ENCODE data around the gene MTUS2. TPM values are rescaled to one million over a fixed set of nuclear protein-coding genes. Genes with fewer than 3 reads are reported as not detected.
"Not testable (repeated sequence)": the region's sequence is repeated elsewhere in the genome, so short reads cannot be mapped to it uniquely, and the experiment has no call there.

Gene MTUS2
- total and polyA plus RNA-seq, 8 donors: 0.12 to 28.1 (median 3.5) TPM; not detected in 1

- whole genome bisulfite sequencing, 5 donors: 74 to 87% (median 75%) methylated on average over 5 of the region's 5 CpGs
- intact Hi-C loops (cut with DNase I; ENCODE audit: low total_unique reads): no loop called here
- no peak overlapping the region for H3K4me3 ChIP-seq
- no peak for DNase-seq
- TF ChIP-seq EP300 (IDR thresholded peaks at IDR 0.05): no peak
- no peak for TF ChIP-seq CTCF (IDR thresholded peaks at IDR 0.05)
- TF ChIP-seq POLR2AphosphoS5 (IDR thresholded peaks at IDR 0.05): no peak
- TF ChIP-seq POLR2A (IDR thresholded peaks at IDR 0.05): no peak
- H3K9me3 ChIP-seq: no peaks in the 10 kb centered on the region
- H3K4me1 ChIP-seq: no peaks in the 10 kb centered on the region
- no peaks in the 10 kb centered on the region for H3K27me3 ChIP-seq
- H3K27ac ChIP-seq: no peak overlapping the region
- no peaks in the 10 kb centered on the region for H3K36me3 ChIP-seq
Measured at GRCh38 chr13:29383476-29383875, 563.3 kb downstream of the MTUS2 start.

GRCh38 chr13:29384466-29384865 is 564.3 kb downstream of the MTUS2 start:
- no peak overlapping the region for H3K4me3 ChIP-seq
- intact Hi-C loops (cut with DNase I; ENCODE audit: low total_unique reads): no loop called here
- no peaks in the 10 kb centered on the region for H3K27me3 ChIP-seq
- H3K27ac ChIP-seq: no peak overlapping the region
- DNase-seq: peak in 1 of 2 donors; percentile 54
- H3K36me3 ChIP-seq: no peaks in the 10 kb centered on the region
- H3K4me1 ChIP-seq: no peaks in the 10 kb centered on the region
- no peaks in the 10 kb centered on the region for H3K9me3 ChIP-seq
- TF ChIP-seq POLR2AphosphoS5 (IDR thresholded peaks at IDR 0.05) (no peak), CTCF (IDR thresholded peaks at IDR 0.05) (no peak), POLR2A (IDR thresholded peaks at IDR 0.05) (no peak), EP300 (IDR thresholded peaks at IDR 0.05) (no peak)
- WGBS, 5 donors: 8 to 29% (median 16%) methylated on average over 3 of the region's 3 CpGs

- no peak for DNase-seq
- H3K9me3 ChIP-seq: no peaks in the 10 kb centered on the region
- TF ChIP-seq POLR2A (IDR thresholded peaks at IDR 0.05): no peak
- TF ChIP-seq EP300 (IDR thresholded peaks at IDR 0.05): no peak
- no peak for TF ChIP-seq POLR2AphosphoS5 (IDR thresholded peaks at IDR 0.05)
- TF ChIP-seq CTCF (IDR thresholded peaks at IDR 0.05): no peak
- intact Hi-C loops (cut with DNase I; ENCODE audit: low total_unique reads): no loop called here
- H3K4me1 ChIP-seq: no peaks in the 10 kb centered on the region
- no peak overlapping the region for H3K4me3 ChIP-seq
- 82 to 94% (median 87%) methylated on average over 4 of the region's 4 CpGs for WGBS, 5 donors
- H3K27ac ChIP-seq: no peak overlapping the region
- no peaks in the 10 kb centered on the region for H3K36me3 ChIP-seq
- H3K27me3 ChIP-seq: no peaks in the 10 kb centered on the region
Measured at GRCh38 chr13:29384871-29385270, 564.7 kb downstream of the MTUS2 start.

- H3K27ac ChIP-seq: no peak overlapping the region
- no peaks in the 10 kb centered on the region for H3K27me3 ChIP-seq
- no peaks in the 10 kb centered on the region for H3K36me3 ChIP-seq
- no peaks in the 10 kb centered on the region for H3K9me3 ChIP-seq
- DNase-seq: no peak
- TF ChIP-seq EP300 (IDR thresholded peaks at IDR 0.05): no peak
- no peak for TF ChIP-seq CTCF (IDR thresholded peaks at IDR 0.05)
- TF ChIP-seq POLR2A (IDR thresholded peaks at IDR 0.05): no peak
- TF ChIP-seq POLR2AphosphoS5 (IDR thresholded peaks at IDR 0.05): no peak
- 67 to 86% (median 69%) methylated on average over 3 of the region's 3 CpGs for WGBS, 5 donors
- H3K4me1 ChIP-seq: no peaks in the 10 kb centered on the region
- no peak overlapping the region for H3K4me3 ChIP-seq
- intact Hi-C loops (cut with DNase I; ENCODE audit: low total_unique reads): no loop called here
Measured at GRCh38 chr13:29386246-29386645, 566.1 kb downstream of the MTUS2 start.

GRCh38 chr13:29390598-29390997 is 570.5 kb downstream of the MTUS2 start:
- H3K4me3 ChIP-seq; H3K27ac ChIP-seq; H3K4me1 ChIP-seq; DNase-seq; intact Hi-C loops (cut with DNase I; ENCODE audit: low total_unique reads); H3K9me3 ChIP-seq; H3K36me3 ChIP-seq: not testable (repeated sequence)
- peaks cover 0 to 16% (median 0%) of the 10 kb centered on the region in 3 donors for H3K27me3 ChIP-seq
- 92 to 96% (median 94%) methylated on average over 9 of the region's 9 CpGs for WGBS, 5 donors

All from stomach (tissue), 9 donors.